Adrenal gland (tissue), 12 donors: ENCODE measurements around the gene DEPDC4. TPM values are rescaled to one million over a fixed set of nuclear protein-coding genes. Genes with fewer than 3 reads are reported as not detected.

ENCODE experiments used
- DNase-seq, 7 donors: peaks; one replicate each; pipeline ENCODE4 v3.0.0-alpha.2; 2019 to 2020
- H3K27ac ChIP-seq, 5 donors: fragments of 200-600 bp; sonication (generic) in 4 of 5; 1 replicate in 3 of 5; 2 replicates in 2 of 5; pipeline versions ENCODE4 v1.5.1 to v1.8.0; 2016 to 2020; ENCODE audit warnings: mild to moderate bottlenecking in 1 of 5
- H3K27me3 ChIP-seq: fragments of 200-600 bp; 2 replicates; pipeline ENCODE4 v1.8.0; 2021
- H3K36me3 ChIP-seq, 2 donors: fragments of 200-600 bp; replicated peaks in 1 of 2; 1 replicate in 1 of 2; 2 replicates in 1 of 2; pipeline versions ENCODE4 v1.5.1 to v1.8.0; 2018 to 2022
- H3K4me1 ChIP-seq, 2 donors: fragments of 200-600 bp; replicated peaks in 1 of 2; 1 replicate in 1 of 2; 2 replicates in 1 of 2; pipeline versions ENCODE4 v1.5.1 to v1.8.0; 2018 to 2021
- H3K4me3 ChIP-seq, 4 donors: fragments of 200-600 bp; sonication (generic) in 3 of 4; one replicate each; pipeline ENCODE4 v1.5.1; 2016 to 2018
- H3K9me3 ChIP-seq, 3 donors: fragments of 200-600 bp; sonication (generic) in 1 of 3; replicated peaks in 1 of 3; 1 replicate in 2 of 3; 2 replicates in 1 of 3; pipeline versions ENCODE4 v1.5.1 to v1.8.0; 2016 to 2021
- POLR2A ChIP-seq, 2 donors: fragments of 450-650 bp; IDR thresholded peaks; one replicate each; pipeline ENCODE4 v1.6.1; 2017; ENCODE audit warnings: antibody characterized with exemption in 2 of 2, mild to moderate bottlenecking in 2 of 2, moderate library complexity in 1 of 2
- WGBS, 4 donors: extraction: QIAGEN DNeasy Blood & Tissue Kit in 2 of 4; methylation state at CpG; one replicate each; pipeline versions ENCODE4 v1.1.5 to v1.1.7; 2013 to 2017; 5-methylcytosine and 5-hydroxymethylcytosine counted together
- intact Hi-C, 2 donors: fragments of 100-400 bp; cut with DNase I; formaldehyde crosslinking; loops; one replicate each; pipeline versions ENCODE4 v1.14.1 to v1.15.0; 2022 to 2023
- polyA plus RNA-seq, 3 donors: library from polyadenylated mRNA; stranded (reverse); fragments of 200-250 nt in 2 of 3; fragments of 350-450 nt in 1 of 3; fragmentation: Illumina TruSeq in 1 of 3; extraction: RNeasy Lipid Tissue Mini Kit (QIAGEN cat#74804) in 1 of 3; gene quantifications; one replicate each; pipeline ENCODE4 v1.2.3, GENCODE V29; 2013 to 2014
- total RNA-seq, 9 donors: library from RNA; depleted of rRNA in 4 of 9; stranded (reverse); fragments of >200 nt in 4 of 9; fragments of 120-200 nt in 1 of 9; fragmentation: NEBNext Ultra II Directional in 1 of 9; extraction: Animal tissue kit (Norgen Biotek cat#: 25700) in 1 of 9; gene quantifications; one replicate each; pipeline versions ENCODE4 v1.1.0 to v1.2.4, GENCODE V29; 2013 to 2023
- TF ChIP-seq, protein P1 (sequence below), 6 experiments: fragments of 450-650 bp in 4 of 6; fragments of 200-600 bp in 2 of 6; sonication (generic) in 1 of 6; IDR thresholded peaks; 1 replicate in 5 of 6; 2 replicates in 1 of 6; pipeline versions ENCODE4 v1.5.1 to v1.8.0; 2016 to 2021; ENCODE audit warnings: antibody characterized with exemption in 6 of 6, mild to moderate bottlenecking in 2 of 6, moderate library complexity in 1 of 6
- donor health status: healthy with polysubstance abuse.
- donor health status: Bipolar disorder and iron deficiency.
- donor health status: DM: yes; HTN: yes; CAD: no.
- donor health status: DM: no; HTN: no; CAD: no.
- donor health status: DM: no; HTN: no; CAD: no.
- donor health status: DM: yes; HTN: yes; CAD: no.

DEPDC4 gene
- total and polyA plus RNA-seq, 12 donors = 0.17 to 3.5 (median 1.5) TPM; not detected in 1

DNA sequence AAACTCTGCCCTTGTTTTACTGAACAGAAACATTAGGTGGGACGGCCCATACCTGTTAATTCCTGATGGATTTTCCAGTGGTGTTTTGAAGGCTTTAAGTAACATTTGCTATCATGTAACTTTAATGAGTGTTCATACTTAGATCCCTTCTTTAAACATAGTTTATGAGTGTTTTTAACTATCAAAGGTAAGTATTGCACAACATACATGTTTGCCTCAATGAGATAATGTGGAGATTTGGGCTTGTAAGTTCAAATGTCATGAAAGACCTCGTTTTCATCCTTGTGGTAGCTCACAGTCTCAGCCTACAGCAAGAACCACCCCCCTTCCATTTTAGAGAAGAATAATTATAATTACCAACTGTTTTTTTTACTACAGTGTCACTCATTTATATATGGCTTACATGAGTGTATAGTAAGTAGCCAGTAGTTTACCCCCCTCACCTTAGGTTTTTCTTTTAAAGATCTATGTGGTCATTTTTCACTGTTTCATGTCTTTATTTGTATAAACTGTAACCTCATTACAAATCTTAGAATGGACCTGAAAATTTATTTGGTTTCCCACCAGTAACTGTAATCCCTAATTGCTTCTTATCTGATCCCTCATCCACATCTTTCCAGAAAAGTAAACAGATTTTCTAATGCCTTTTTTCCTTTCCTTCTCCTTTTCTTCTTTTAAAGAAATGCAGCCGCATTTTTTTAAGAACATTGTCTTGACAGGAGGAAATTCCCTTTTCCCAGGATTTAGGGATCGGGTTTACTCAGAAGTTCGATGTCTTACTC lies 47.4 kb downstream of the DEPDC4 start:
- Histone ChIP-seq H3K4me1 (no peaks in the 10 kb centered on the region), H3K9me3 (no peaks in the 10 kb centered on the region), H3K27me3 (no peaks in the 10 kb centered on the region), H3K4me3 (no peak overlapping the region), H3K36me3 (peaks cover 0 to 35% of the 10 kb centered on the region in 2 donors), H3K27ac (no peak overlapping the region)
- 79 to 85% (median 82%) methylated on average over 5 of the region's 5 CpGs for WGBS, 4 donors
- no peak for DNase-seq
- intact Hi-C loops = no loop called here
- TF ChIP-seq POLR2A (IDR thresholded peaks at IDR 0.05) = no peak
- TF ChIP-seq, protein P1, sequence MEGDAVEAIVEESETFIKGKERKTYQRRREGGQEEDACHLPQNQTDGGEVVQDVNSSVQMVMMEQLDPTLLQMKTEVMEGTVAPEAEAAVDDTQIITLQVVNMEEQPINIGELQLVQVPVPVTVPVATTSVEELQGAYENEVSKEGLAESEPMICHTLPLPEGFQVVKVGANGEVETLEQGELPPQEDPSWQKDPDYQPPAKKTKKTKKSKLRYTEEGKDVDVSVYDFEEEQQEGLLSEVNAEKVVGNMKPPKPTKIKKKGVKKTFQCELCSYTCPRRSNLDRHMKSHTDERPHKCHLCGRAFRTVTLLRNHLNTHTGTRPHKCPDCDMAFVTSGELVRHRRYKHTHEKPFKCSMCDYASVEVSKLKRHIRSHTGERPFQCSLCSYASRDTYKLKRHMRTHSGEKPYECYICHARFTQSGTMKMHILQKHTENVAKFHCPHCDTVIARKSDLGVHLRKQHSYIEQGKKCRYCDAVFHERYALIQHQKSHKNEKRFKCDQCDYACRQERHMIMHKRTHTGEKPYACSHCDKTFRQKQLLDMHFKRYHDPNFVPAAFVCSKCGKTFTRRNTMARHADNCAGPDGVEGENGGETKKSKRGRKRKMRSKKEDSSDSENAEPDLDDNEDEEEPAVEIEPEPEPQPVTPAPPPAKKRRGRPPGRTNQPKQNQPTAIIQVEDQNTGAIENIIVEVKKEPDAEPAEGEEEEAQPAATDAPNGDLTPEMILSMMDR (IDR thresholded peaks at IDR 0.05) = no peak

DNA sequence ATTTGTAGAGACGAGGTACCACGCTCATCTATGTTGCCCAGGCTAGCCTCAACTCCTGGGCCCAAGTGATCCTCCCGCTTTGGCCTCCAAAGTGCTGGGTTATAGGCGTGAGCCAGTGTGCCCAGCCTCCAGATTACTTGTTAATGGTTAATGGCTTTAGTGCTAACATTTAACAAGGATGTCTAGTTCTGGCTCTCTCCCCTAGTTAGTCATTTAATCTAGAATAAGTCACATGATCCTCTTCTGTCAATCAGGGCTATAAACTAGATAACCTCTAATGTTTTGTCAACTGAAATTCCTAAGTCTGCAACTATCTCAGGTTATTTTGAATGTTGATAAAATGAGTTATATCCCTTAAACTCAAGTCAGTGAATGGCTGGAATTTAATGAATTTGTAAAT lies 50.5 kb downstream of the DEPDC4 start:
- intact Hi-C loops = no loop called here
- no peaks in the 10 kb centered on the region for H3K4me1 ChIP-seq
- 93 to 97% (median 95%) methylated on average over 4 of the region's 4 CpGs for WGBS, 4 donors
- no peak overlapping the region for H3K4me3 ChIP-seq
- TF ChIP-seq POLR2A (IDR thresholded peaks at IDR 0.05) = no peak
- TF ChIP-seq, protein P1 (IDR thresholded peaks at IDR 0.05) = no peak
- peaks cover 0 to 43% of the 10 kb centered on the region in 2 donors for H3K36me3 ChIP-seq
- H3K27ac ChIP-seq = no peak overlapping the region
- no peaks in the 10 kb centered on the region for H3K9me3 ChIP-seq
- no peak for DNase-seq
- no peaks in the 10 kb centered on the region for H3K27me3 ChIP-seq

DNA sequence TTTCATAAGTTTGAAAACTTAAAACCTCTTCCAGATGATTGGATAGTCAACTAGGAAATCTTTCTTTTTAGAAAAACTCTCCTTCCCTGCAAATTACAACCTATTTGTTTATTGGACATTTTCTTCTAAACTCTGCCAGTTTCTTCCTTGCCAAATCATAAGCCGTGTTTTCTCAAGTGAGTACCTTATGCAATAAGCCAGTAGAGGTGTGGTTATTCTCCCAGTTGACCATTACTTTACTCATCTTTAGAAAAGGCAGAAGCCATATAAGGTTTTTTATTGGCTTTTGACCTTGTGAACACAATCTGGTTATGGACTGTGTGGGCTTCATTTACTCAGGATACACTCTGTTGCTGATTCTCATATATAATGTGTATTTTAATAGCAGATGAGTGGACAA lies 51.7 kb downstream of the DEPDC4 start:
- 48 to 73% (median 62%) methylated on average over 1 of the region's 1 CpG for WGBS, 4 donors
- Histone ChIP-seq H3K36me3 (peaks cover 0 to 48% of the 10 kb centered on the region in 2 donors), H3K9me3 (no peaks in the 10 kb centered on the region), H3K4me1 (no peaks in the 10 kb centered on the region), H3K27ac (no peak overlapping the region), H3K4me3 (no peak overlapping the region), H3K27me3 (no peaks in the 10 kb centered on the region)
- no peak for DNase-seq
- intact Hi-C loops = no loop called here
- TF ChIP-seq POLR2A (IDR thresholded peaks at IDR 0.05) = no peak
- TF ChIP-seq, protein P1 (IDR thresholded peaks at IDR 0.05) = no peak

DNA sequence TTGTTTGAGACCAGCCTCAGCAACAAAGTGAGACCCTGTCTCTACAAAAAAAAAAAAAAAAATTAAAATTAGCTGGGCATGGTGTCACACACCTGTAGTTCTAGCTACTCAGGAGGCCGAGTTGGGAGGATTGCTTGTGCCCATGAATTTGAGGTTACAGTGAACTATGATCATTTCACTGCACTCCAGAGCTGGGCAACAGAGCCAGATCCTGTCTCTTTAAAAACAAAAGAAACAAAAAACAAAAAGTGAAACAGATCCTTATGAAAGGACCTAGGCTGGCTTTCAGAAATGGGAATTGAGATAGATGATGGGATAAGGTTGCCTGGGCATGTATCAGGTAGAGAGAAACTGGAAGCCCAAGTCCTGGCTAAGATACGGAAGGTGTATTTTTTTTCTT lies 52.4 kb downstream of the DEPDC4 start:
- DNase-seq = peak in 1 of 7 donors; percentile 7
- no peaks in the 10 kb centered on the region for H3K9me3 ChIP-seq
- TF ChIP-seq POLR2A (IDR thresholded peaks at IDR 0.05) = no peak
- TF ChIP-seq, protein P1 (IDR thresholded peaks at IDR 0.05) = no peak
- H3K4me3 ChIP-seq = no peak overlapping the region
- peaks cover 0 to 45% of the 10 kb centered on the region in 2 donors for H3K36me3 ChIP-seq
- no peaks in the 10 kb centered on the region for H3K27me3 ChIP-seq
- 92 to 100% (median 97%) methylated on average over 2 of the region's 2 CpGs for WGBS, 4 donors
- intact Hi-C loops = no loop called here
- H3K4me1 ChIP-seq = no peaks in the 10 kb centered on the region
- H3K27ac ChIP-seq = no peak overlapping the region
